Osteocyte (in vitro differentiated cells): Measurements from ENCODE around the gene LMNA. TPM values are rescaled to one million over a fixed set of nuclear protein-coding genes. Genes with fewer than 3 reads are reported as not detected.

ENCODE experiments used
- DNase-seq: peaks from one replicate; pipeline ENCODE4 v3.0.0; 2021; ENCODE audit warnings: mixed read lengths; ENCODE audit not compliant: unreplicated experiment; ENCODE audit errors: extremely low spot score
- H3K27ac Mint-ChIP-seq: one replicate; pipeline ENCODE4 v1.8.0; 2021; ENCODE audit warnings: mild to moderate bottlenecking, mixed read lengths; ENCODE audit not compliant: unreplicated experiment
- H3K27me3 Mint-ChIP-seq: one replicate; pipeline ENCODE4 v1.8.0; 2021; ENCODE audit warnings: mixed read lengths; ENCODE audit not compliant: unreplicated experiment
- H3K36me3 Mint-ChIP-seq: one replicate; pipeline ENCODE4 v1.8.0; 2021; ENCODE audit warnings: mixed read lengths; ENCODE audit not compliant: unreplicated experiment
- H3K4me1 Mint-ChIP-seq: one replicate; pipeline ENCODE4 v1.8.0; 2021; ENCODE audit warnings: mixed read lengths; ENCODE audit not compliant: unreplicated experiment
- H3K4me3 Mint-ChIP-seq: one replicate; pipeline ENCODE4 v1.8.0; 2021; ENCODE audit warnings: mild to moderate bottlenecking, moderate library complexity, mixed read lengths; ENCODE audit not compliant: unreplicated experiment
- H3K9me3 Mint-ChIP-seq: one replicate; pipeline ENCODE4 v1.8.0; 2021; ENCODE audit warnings: mixed read lengths; ENCODE audit not compliant: unreplicated experiment
- long read RNA-seq: library from polyadenylated mRNA; unstranded; transcript quantifications from one replicate; pipeline ENCODE4 v2.0.0, GENCODE V29; 2021
- total RNA-seq: library from RNA; stranded (reverse); gene quantifications from 2 replicates; pipeline ENCODE4 v1.2.1, GENCODE V29; 2021
- TF ChIP-seq, protein P1 (sequence below): fragments of 200-600 bp; sonication (generic); IDR thresholded peaks from 2 replicates; pipeline ENCODE4 v1.5.0; 2021; ENCODE audit warnings: antibody characterized with exemption, mild to moderate bottlenecking, moderate library complexity

LMNA gene
- 733 and 792 TPM in 2 replicates for total RNA-seq
- long read RNA-seq, transcript LMNA-206 (12 exons, 3,190 nt) = major isoform, 181 of 690 reads
- long read RNA-seq, partial matches to known transcripts = 489 of 690 reads
- long read RNA-seq, other reads (novel, unspliced or antisense) = 17 of 690 reads

- Mint-ChIP-seq H3K27ac (peak within 1 kb of the TSS; percentile 99), H3K36me3 (peaks cover 7% of the 10 kb centered on the region), H3K4me3 (peak within 1 kb of the TSS; percentile 92), H3K9me3 (no peaks in the 10 kb centered on the region), H3K27me3 (no peaks in the 10 kb centered on the region), H3K4me1 (peaks cover 57% of the 10 kb centered on the region)
- TF ChIP-seq, protein P1, sequence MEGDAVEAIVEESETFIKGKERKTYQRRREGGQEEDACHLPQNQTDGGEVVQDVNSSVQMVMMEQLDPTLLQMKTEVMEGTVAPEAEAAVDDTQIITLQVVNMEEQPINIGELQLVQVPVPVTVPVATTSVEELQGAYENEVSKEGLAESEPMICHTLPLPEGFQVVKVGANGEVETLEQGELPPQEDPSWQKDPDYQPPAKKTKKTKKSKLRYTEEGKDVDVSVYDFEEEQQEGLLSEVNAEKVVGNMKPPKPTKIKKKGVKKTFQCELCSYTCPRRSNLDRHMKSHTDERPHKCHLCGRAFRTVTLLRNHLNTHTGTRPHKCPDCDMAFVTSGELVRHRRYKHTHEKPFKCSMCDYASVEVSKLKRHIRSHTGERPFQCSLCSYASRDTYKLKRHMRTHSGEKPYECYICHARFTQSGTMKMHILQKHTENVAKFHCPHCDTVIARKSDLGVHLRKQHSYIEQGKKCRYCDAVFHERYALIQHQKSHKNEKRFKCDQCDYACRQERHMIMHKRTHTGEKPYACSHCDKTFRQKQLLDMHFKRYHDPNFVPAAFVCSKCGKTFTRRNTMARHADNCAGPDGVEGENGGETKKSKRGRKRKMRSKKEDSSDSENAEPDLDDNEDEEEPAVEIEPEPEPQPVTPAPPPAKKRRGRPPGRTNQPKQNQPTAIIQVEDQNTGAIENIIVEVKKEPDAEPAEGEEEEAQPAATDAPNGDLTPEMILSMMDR = no peak
- DNase-seq = peak; percentile 93
Observed at GRCh38 chr1:156114101-156114918, at the start of gene LMNA. Gene LMNA (plus strand): TSS chr1:156114711. CDS start chr1:156114919, 208 bp downstream.

DNA sequence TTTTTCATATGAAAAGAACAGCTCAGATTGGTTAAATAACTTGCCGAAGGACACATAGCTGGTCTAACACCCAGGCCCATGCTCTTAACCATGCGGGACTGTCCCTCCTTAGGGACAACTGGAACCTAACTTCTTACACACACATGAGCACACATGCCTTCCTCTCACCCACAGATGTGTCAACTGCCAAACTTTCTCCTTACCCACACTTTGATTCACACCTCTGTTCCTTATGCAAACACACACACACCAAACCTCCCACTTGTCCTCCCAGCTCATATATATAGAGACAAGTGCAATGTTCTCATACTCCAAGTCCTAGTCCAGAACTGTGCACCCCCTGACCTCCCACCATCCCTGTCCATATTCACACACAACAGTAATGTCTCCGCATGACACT, 49.3 kb upstream of the LMNA start:
- no peaks in the 10 kb centered on the region for H3K4me1 Mint-ChIP-seq
- H3K27ac Mint-ChIP-seq = no peak overlapping the region
- DNase-seq = no peak
- H3K9me3 Mint-ChIP-seq = no peaks in the 10 kb centered on the region
- H3K36me3 Mint-ChIP-seq = no peaks in the 10 kb centered on the region
- no peak overlapping the region for H3K4me3 Mint-ChIP-seq
- TF ChIP-seq, protein P1 = no peak
- H3K27me3 Mint-ChIP-seq = no peaks in the 10 kb centered on the region

DNA sequence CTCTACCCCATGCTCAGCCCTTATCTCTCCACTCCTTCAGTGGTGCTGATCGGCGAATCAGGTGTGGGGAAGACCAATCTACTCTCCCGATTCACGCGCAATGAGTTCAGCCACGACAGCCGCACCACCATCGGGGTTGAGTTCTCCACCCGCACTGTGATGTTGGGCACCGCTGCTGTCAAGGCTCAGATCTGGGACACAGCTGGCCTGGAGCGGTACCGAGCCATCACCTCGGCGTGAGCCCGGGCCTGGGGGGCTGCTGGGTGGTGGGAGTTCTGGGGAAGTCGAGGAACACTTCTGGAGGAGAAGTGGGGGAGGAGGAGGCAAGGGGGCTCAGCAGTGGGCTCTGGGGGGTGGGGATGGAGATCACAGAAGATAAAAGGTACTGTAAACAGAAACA, 48.6 kb upstream of the LMNA start:
- no peak for DNase-seq
- Mint-ChIP-seq H3K4me1 (no peaks in the 10 kb centered on the region), H3K27me3 (no peaks in the 10 kb centered on the region), H3K9me3 (no peaks in the 10 kb centered on the region), H3K36me3 (no peaks in the 10 kb centered on the region), H3K27ac (no peak overlapping the region), H3K4me3 (no peak overlapping the region)
- TF ChIP-seq, protein P1 = no peak

- Mint-ChIP-seq H3K4me3 (no peak overlapping the region), H3K27me3 (no peaks in the 10 kb centered on the region), H3K27ac (no peak overlapping the region), H3K36me3 (no peaks in the 10 kb centered on the region), H3K4me1 (no peaks in the 10 kb centered on the region), H3K9me3 (no peaks in the 10 kb centered on the region)
- no peak for DNase-seq
- TF ChIP-seq, protein P1 = no peak
Observed at GRCh38 chr1:156067262-156067661, 47.2 kb upstream of the LMNA start.
